NCI-H2029 (cell line): ENCODE results near the gene PKD2L2.
"Not testable (repeated sequence)": the region's sequence is repeated elsewhere in the genome, so short reads cannot be mapped to it uniquely, and the experiment has no call there.

Experiments
- DNase-seq: peaks from one replicate; lab custom pipeline; 2025; lab: John Stamatoyannopoulos, UW

The PKD2L2 gene

DNA sequence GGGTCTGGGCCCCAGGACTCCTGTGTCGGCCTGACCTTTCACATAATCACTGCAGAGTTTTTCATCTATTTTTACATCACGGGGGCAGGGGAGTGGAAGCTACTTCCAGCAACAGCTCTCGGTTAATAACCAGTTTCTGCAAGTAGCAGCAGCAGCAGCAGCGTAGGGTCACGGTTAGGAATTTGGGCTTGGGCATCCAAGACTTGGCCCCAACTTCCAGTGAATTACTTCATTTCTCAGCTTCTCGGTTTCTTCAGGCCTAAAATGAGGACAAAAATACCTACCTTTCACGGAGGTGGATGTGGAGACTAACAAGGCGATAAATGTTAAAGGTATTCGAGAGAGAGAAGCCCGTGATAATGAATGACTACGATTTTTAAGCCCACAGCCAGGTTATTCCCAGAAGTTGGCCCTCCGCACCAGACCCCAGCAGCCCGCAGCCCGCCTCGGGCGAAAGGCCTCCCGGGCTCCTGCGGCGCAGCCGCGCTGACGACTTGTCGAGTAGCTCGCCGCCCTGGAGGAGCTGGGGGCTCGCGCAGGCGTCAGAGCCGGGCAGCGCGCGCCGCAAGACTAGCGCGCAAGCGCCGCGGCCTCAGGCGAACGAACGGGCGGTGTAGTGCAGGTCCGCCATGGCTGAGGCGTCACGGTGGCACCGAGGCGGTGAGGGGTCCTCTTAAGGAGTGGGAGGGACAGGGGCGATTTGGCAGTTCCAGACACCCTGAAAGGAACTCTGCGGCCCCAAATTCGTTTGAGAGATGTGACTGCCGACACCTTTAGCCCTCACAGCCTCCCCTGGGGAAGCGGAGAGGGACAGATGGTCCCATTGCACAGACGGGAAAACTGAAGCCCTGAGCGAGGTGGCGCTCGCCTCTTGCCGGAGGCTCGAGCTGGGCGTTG lies at the start of gene PKD2L2:
TSS of gene PKD2L2 (plus strand) at position 595 of the 897 bp plus-strand sequence. CDS start at position 630, 35 bp downstream.
- DNase-seq: peak; percentile 67

DNA sequence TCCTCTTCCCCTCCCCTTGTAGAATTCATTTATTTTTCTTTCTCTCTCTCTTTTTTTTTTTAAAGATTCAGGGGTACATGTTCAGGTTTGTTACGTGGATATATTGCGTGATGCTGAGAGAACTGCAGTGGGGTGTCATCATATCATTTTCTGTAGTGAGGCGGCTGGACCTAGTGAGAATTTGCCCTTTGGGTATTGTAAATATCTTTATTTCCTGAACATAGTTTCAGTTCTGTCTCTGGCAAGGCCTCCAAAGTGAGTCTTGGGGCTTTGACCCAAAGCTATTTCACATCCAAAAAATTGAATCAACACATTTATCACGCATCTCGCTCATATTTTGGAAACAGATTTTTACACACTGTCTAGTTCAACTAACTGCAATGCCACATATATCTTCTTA lies 47.0 kb upstream of the PKD2L2 start:
- DNase-seq: no peak

DNA sequence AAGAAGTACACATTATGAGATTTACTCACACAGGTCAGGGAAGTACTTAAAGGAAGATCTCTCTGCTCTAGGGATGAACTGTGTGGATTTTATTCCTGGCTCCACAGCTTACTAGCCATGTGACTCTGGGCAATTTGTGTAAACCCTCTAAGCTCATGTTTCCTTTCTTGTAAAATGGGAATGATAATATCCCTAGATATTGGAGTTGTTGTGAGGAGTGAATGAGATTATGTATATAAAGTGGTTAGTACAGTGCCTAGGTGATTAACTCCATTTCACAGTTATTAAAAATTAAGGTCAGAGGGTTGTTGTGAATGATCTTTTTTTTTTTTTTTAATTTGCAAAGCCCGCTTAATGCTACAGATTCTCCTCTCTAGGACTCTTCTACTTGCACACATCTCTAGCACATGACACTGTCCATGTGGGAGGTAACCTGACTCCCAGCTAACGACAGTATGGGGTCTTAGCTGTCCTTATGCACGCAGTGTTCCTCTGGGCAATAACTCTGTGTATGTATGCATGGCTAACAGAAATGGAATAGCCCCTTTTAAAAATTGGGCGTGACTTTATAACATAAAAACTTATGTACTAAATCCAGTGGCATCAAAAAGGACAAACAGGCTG lies 45.5 kb upstream of the PKD2L2 start:
- DNase-seq: no peak

DNA sequence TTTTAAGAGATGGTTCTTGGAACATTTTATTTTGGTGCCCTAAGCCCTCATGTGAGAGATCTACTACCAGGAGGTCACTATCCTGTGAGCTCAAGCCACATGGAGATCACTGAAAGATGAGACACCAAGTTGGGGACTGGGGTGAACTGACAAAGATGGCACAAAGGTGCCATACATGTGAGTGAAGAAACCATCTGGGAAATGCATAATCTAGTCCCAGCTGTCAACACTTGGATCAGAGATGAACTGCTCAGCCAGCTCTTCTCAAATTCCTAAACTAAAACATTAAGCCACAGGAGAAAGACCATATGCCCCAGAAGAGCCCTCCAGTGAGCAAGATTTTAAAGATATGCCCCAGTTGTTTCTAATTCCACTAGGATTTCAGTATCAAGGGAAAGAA lies 43.8 kb upstream of the PKD2L2 start:
- DNase-seq: no peak

DNA sequence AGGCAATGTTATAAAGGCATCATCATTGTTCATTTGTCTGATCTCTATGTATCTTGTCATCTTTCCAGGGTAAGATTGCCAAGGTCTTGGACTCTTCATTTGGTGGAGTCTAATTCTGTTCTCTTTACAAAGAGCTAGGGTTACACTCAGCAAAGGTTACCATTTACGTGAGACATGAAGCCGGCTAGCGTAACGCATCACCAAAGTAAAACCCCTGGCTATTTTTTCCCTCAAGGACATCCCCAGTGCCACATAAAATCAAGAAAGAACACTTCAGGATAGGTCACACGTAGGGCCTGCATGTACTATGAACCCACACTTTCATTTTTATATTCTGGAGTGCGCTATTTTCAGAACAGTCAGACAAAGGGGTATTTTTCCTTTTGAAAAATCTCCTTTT lies 41.6 kb upstream of the PKD2L2 start:
- DNase-seq: no peak

DNA sequence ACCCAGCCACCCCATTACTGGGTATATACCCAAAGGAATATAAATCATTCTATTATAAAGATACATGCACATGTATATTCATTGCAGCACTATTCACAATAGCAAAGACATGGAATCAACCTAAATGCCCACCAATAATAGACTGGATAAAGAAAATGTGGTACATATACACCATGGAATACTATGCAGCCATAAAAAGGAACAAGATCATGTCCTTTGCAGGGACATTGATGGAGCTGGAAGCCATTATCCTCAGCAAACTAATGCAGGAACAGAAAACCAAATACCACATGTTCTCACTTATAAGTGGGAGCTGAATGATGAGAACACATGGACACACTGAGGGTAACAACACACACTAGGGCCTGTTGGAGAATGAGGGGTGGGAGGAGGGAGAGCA lies 36.1 kb upstream of the PKD2L2 start:
- not testable (repeated sequence) for DNase-seq

DNA sequence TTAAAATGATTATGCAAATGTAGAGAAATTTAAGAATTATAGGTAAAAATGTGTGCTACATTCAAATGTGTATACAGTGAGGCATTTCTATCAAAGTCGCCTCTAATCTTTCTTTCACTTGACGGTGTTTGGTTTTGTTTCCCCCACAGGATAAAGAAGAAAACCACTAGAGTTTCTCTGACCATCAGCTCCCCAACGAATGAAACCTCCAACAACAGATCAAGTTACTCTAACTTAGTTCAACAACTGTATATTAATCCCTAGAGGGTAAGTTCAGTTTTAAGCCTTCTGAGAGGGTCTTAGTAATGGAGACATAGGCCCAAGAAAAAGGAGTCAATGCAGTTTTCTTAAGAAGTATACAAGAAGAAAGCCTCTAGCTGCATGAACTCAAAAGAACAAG lies 33.1 kb upstream of the PKD2L2 start:
- DNase-seq: no peak

DNA sequence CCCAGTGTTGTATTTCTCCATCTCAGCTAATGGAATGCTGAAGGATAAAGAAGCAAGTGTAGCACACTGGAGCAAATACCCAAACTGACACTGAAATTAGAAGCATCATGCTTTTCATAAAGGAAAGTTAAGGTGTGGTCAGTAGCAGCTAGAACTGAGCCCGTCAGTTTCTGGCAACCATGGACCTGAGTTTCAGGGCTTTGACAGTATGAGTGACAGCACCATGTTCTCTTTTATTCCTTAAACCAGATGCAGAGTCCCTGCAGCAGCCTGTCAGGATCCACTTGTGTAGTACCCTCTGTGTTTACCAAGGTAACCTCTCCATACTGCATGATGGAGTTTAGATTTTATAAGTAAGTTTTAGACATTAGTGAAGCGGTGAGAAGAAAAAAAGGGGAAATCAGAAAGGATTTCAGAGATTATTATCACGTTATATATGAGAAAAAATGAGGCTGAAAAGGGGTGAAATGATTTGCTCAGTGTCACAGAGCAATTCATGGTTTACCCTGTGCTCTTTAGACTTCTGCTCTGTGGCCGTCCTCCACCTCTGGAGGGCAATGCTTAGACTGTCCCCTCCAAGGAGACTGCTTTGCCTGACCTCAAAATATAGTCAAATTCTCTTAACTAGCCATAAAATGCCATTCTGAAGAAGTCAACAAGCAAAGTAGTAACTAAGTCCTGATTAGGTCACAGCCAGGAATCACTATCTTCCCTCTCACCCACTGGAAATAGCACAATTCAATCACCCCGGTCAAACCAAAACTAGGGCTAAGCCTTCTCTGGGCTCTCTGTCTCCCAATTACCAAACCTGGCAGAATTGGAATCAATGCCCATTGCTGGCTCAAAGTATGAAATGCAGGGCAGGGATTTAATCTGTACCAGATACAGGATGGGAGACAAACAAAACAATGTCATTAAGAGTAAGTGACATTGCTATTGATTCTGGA lies 32.1 kb upstream of the PKD2L2 start:
- DNase-seq: no peak

DNA sequence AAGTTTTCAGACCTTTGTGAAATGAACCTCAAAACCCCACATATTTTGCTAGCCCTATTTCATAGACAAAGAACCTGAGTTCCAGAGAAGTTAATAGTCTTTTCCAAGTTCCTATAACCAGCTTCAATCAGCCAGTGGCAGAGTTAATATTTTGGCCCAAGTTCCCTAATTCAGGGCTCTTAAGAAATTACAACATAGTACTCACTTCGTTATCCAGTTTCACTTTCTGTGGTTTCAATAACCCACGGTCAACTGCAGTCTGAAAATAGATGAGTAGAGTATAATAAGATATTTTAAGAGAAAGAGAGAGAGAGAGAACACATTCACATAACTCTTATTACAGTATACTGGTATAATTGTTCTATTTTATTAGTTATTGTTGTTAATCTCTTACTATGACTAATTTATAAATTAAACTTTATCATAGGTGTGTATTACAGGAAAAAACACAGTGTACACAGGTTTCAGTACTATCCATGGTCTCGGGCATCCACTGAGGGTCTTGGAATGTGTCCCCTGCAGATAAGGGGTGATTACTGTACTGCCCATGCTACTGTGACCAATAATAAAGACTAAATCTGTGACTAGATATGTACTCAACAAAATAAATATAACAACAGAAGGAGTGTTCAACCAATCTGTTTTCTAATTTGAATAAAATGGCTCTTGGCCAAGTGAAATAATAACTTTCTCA lies 30.9 kb upstream of the PKD2L2 start:
- DNase-seq: no peak

DNA sequence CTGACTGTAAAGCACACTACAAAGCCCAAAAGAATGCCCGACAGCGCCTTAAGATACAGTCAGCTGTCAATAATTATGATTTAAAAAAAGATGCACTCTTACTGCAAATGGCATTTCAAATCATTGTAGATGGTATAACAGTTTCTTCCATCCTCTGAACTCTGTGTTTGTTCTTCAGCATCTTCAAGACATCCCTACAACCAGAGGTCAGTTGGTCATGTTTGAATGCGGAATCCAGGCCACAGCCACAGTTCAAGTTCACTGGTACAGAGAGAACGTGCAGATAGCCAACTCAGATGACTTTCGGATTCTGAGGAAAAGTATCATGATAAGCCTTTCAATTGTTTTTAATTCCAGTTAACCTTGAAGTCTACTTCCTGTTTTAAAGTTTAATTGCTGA lies 30.3 kb upstream of the PKD2L2 start:
- DNase-seq: no peak

DNA sequence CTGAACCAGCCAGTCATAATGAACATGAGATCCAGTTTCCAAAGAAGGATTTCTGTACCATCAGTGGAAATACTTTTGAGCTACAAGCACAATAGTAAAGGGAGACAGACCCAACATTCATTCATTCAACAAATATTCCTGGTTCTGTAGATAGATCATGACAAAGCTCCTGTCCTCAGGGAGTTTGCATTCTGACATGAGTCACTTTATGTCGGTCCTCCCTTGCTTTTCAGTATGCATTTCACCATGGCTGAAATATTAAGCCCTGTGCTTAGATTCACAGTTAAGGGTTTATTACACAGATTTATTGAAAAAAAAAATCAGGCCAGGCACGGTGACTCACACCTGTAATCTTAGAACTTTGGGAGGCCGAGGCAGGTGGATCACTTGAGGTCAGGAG lies 27.0 kb upstream of the PKD2L2 start:
- DNase-seq: no peak

DNA sequence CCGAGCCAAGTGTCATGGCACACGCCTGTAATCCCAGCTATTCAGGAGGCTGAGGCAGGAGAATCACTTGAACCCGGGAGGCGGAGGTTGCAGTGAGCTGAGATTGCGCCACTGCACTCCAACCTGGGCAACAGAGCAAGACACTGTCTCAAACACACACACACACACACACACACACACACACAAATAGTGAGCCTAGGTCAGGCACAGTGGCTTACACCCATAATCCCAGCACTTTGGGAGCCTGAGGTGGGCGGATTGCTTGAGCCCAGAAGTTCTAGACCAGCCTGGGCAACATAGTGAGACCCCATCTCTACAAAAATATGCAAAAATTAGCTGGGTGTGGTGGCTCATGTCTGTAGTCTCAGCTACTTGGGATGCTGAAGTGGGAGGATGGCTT lies 25.6 kb upstream of the PKD2L2 start:
- not testable (repeated sequence) for DNase-seq

DNA sequence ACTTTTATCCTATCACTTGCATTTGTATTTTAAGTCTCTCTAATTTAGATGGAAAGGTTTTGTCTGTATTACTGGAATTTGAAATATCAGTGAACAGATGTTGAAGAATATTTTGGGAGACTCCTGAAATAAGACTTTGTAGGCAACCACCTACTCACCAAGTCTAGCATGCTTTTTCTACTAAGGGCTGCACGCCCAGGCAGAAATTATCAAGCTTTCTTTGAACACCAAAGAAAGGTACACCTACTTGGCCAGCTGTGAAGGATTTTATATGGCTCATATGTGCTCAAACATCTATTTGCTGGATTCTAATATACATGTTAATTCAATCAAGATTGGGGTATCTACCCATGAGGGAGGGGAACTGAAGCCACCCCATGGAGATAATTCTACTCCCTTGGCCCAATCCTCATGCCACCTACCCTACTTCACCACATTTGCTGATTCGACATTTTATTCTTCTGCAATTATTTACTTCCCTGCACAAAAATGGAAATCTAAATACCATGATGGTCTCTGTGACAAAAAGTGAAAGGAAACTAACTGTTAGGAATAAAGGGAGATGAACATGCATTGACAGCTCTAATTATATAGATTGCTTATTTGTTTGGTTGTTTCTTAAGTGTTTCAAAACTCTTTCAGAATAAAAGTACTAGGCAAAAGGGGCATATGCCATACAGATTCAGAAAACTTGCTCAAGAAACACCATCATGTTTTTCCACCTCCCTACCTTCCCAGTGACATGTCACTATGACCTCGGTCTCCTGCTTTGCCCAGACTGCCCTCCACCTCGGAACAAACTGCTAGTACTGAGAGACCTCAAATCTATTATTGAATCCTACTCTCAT lies 22.5 kb upstream of the PKD2L2 start:
- DNase-seq: no peak

DNA sequence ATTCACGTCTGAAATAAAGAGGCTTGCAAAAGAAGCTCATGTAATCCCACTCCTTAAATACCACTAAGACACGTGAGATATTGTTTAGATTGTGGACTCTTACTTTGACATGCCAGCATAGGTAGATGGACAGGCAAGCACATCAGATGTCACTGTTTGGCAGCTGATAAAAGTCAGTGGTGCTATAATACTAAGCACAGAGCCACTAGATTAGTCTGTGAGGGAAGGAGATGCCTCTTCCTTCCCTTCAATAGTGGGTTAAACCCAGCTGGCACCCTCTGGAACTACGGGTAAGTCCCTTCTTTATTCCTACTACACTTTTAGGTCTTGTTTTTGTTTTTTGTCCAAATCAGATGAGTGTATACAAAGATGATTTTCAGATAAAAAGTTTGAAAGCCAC lies 21.6 kb upstream of the PKD2L2 start, which contains the start of gene MYOT:
TSS of gene MYOT (plus strand) at position 197 of the 400 bp plus-strand sequence. CDS start 2,792 bp downstream, outside the sequence.
- no peak for DNase-seq

DNA sequence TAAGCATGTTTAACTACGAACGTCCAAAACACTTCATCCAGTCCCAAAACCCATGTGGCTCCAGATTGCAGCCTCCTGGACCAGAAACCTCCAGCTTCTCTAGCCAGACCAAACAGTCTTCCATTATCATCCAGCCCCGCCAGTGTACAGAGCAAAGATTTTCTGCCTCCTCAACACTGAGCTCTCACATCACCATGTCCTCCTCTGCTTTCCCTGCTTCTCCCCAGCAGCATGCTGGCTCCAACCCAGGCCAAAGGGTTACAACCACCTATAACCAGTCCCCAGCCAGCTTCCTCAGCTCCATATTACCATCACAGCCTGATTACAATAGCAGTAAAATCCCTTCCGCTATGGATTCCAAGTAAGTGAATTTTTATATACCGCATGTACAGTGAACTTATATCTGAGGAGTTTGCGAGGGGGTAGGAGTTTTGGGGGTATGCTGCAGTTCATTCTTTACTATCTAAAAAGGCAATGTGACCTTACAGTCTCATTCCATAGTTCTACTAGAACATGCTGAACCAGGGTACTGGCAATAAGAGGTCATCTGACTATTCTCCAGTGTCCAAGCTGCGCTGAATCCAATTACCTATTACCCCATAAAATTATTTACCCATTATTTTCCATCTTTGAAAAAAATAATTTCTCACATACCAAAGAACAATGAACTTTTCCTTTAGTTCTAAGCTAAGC lies 18.5 kb upstream of the PKD2L2 start:
- no peak for DNase-seq

DNA sequence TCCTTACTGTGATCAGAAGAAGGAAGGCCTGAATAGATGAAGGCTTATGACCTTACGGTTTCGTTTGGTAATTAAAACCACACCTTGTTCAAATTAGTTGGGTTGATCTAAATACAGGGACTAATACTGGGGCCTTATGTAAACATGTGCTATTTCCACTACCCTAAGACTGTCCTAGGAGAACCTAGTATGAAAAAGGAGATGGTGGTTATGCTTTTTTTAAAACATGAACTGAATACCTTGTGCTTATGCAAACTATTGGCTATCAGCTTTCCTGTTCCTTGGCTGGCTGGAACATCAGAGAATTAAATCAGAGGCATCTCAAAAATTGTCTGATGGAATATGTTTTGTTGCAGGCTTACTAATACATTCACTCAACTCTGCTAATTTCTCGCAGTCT lies 17.7 kb upstream of the PKD2L2 start:
- no peak for DNase-seq

DNA sequence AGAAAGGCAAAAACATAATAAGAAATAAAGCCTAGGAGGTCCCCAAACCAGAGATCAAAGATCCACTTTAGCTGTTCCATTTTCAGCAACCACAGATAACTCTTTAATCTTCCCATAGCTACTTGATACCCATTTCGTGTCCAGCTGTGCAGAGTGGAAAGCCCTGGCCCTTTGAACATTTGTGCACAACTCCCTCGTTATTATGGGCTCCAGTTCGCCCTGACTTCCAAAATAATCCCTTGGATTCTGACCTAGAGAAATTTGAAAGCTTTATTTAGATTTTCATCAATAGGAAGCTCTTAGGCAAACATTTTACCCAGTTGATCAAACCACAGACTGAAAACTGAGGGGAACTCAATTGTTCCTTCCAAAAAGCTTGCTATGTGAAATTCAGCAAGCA lies 16.8 kb upstream of the PKD2L2 start:
- no peak for DNase-seq

DNA sequence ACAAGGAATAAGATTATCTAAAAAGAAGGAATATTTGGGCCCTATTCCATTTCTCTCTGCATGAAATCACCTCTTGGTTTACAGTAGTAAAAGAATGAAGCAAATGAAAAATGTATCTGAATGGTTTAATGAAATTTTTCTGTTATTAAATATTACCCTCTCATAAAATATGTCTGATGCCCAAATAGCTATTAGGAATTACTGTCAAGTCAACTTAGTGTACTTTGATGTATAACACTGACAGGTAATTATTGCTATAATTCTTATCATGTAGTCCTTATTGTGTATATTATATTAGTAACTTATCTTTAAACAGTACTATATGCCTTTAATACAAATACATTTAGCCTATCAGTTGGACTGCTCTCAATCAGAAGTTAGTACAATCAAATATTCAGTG lies 13.2 kb upstream of the PKD2L2 start:
- no peak for DNase-seq

DNA sequence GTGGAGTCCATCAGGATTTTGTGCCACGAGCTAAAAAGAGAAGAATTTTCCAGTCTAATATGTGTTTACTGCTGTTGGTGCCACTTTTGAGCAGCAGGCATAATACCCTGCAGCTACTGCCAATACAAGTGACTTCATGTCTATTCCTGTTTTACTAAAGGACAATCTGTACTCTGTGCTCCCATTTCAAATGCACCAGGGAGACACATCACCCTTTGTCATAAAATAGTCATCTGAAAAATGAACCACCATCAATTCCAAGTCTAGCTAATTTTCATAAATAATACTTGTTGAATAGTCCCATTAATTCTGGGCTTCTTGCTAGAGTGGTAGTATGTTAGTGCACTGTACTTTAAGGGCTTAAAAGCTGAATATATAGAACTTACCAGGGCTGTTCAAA lies 8.9 kb upstream of the PKD2L2 start:
- DNase-seq: no peak

DNA sequence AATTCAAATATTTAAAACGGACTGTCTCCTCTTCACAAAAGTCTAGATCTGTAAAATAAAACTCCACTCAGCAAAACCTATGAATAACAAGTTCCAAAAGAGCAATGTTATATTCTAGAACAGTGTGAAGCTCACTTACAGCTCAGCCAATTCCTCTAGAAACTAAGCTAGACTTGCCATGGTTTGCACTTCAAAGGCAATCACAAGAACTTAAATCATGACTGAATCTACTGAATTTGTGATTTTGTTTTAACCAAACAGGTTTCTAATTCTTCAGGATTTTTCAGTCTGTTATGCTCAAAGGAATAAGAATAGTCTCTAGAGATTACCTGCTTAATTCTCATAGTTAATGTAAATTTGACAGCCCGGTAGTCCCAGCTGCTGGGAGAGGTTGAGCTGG lies 1.4 kb upstream of the PKD2L2 start:
- no peak for DNase-seq
